Lower leg skin (tissue), 4 donors: ENCODE data around the gene LIMD2. TPM values are rescaled to one million over a fixed set of nuclear protein-coding genes. Genes with fewer than 3 reads are reported as not detected.

ENCODE experiments used
- DNase-seq, 2 donors: peaks; one replicate each; pipeline ENCODE4 v3.0.0-alpha.2; 2019; ENCODE audit warnings: low spot score in 2 of 2
- H3K4me3 ChIP-seq: fragments of 200-600 bp; sonication (generic); 2 replicates; pipeline ENCODE4 v1.5.1; 2017; ENCODE audit warnings: mild to moderate bottlenecking, low read depth; ENCODE audit not compliant: poor library complexity, severe bottlenecking
- CTCF ChIP-seq, 3 donors: fragments of 450-650 bp; IDR thresholded peaks; one replicate each; pipeline ENCODE4 v1.5.1; 2016; ENCODE audit warnings: antibody characterized with exemption in 3 of 3, mild to moderate bottlenecking in 3 of 3, moderate library complexity in 2 of 3
- POLR2A ChIP-seq, 2 donors: fragments of 450-650 bp; IDR thresholded peaks; one replicate each; pipeline ENCODE4 v1.6.1; 2016 to 2017; ENCODE audit warnings: antibody characterized with exemption in 2 of 2, mild to moderate bottlenecking in 1 of 2, moderate library complexity in 1 of 2
- WGBS, 2 donors: methylation state at CpG; one replicate each; pipeline ENCODE4 v1.1.5; 2018; 5-methylcytosine and 5-hydroxymethylcytosine counted together
- intact Hi-C: fragments of 100-400 bp; cut with DNase I; formaldehyde crosslinking; loops from one replicate; pipeline ENCODE4 v1.15.0; 2023; ENCODE audit warnings: low total_unique reads
- total RNA-seq, 4 donors: library from RNA; depleted of rRNA; stranded (reverse); fragments of >200 nt; gene quantifications; one replicate each; pipeline ENCODE4 v1.1.0, GENCODE V29; 2016

Gene LIMD2
- total RNA-seq, 4 donors from 2014 or later = 3.3 to 9.0 (median 4.8) TPM

GRCh38 chr17:63682441-63682840, 17.5 kb downstream of the LIMD2 start:
- TF ChIP-seq POLR2A (IDR thresholded peaks at IDR 0.05) (no peak), CTCF (IDR thresholded peaks at IDR 0.05) (no peak)
- WGBS, 2 donors = 88 to 94% methylated on average over 1 of the region's 1 CpG
- intact Hi-C loops = no loop called here
- H3K4me3 ChIP-seq = no peak overlapping the region
- no peak for DNase-seq

GRCh38 chr17:63681530-63681929, 18.4 kb downstream of the LIMD2 start:
- intact Hi-C loops = no loop called here
- no peak overlapping the region for H3K4me3 ChIP-seq
- no peak for DNase-seq
- no peak for TF ChIP-seq CTCF (IDR thresholded peaks at IDR 0.05)
- no peak for TF ChIP-seq POLR2A (IDR thresholded peaks at IDR 0.05)
- WGBS, 2 donors = 77 to 82% methylated on average over 8 of the region's 8 CpGs

- TF ChIP-seq POLR2A (IDR thresholded peaks at IDR 0.05) = no peak
- TF ChIP-seq CTCF (IDR thresholded peaks at IDR 0.05) = no peak
- intact Hi-C loops = no loop called here
- WGBS, 2 donors = 96 to 100% methylated on average over 1 of the region's 1 CpG
- no peak for DNase-seq
- H3K4me3 ChIP-seq = no peak overlapping the region
Measured at GRCh38 chr17:63680700-63681099, 19.2 kb downstream of the LIMD2 start.

GRCh38 chr17:63679214-63679613, 20.7 kb downstream of the LIMD2 start:
- TF ChIP-seq CTCF (IDR thresholded peaks at IDR 0.05) = no peak
- no peak for TF ChIP-seq POLR2A (IDR thresholded peaks at IDR 0.05)
- no peak overlapping the region for H3K4me3 ChIP-seq
- 95 to 97% methylated on average over 5 of the region's 5 CpGs for WGBS, 2 donors
- no peak for DNase-seq
- intact Hi-C loops = no loop called here

- H3K4me3 ChIP-seq = no peak overlapping the region
- WGBS, 2 donors = 66 to 67% methylated on average over 3 of the region's 3 CpGs
- intact Hi-C loops = no loop called here
- DNase-seq = peak in 1 of 2 donors; percentile 56
- TF ChIP-seq POLR2A (IDR thresholded peaks at IDR 0.05) (no peak), CTCF (IDR thresholded peaks at IDR 0.05) (no peak)
Measured at GRCh38 chr17:63676584-63676983, 23.3 kb downstream of the LIMD2 start.
